Fibroblast of the conjunctiva (primary cell): Measurements from ENCODE around the gene ROBO2.

Source experiments
- DNase-seq: peaks from one replicate; pipeline ENCODE4 v3.0.0-alpha.2; 2010; ENCODE audit warnings: low read depth

ROBO2 gene

GRCh38 chr3:77122652-77123051 is 82.8 kb downstream of the ROBO2 start:
- no peak for DNase-seq

- no peak for DNase-seq
Observed at GRCh38 chr3:77125966-77126365, 86.1 kb downstream of the ROBO2 start.

GRCh38 chr3:77134769-77135168 is 94.9 kb downstream of the ROBO2 start:
- DNase-seq: no peak

- DNase-seq: no peak
Observed at GRCh38 chr3:77137559-77137958, 97.7 kb downstream of the ROBO2 start.

GRCh38 chr3:77139624-77140023 is 99.7 kb downstream of the ROBO2 start:
- no peak for DNase-seq

GRCh38 chr3:77141423-77141822 is 101.5 kb downstream of the ROBO2 start:
- DNase-seq: no peak

- DNase-seq: no peak
Observed at GRCh38 chr3:77142578-77142977, 102.7 kb downstream of the ROBO2 start.

- no peak for DNase-seq
Observed at GRCh38 chr3:77146004-77146403, 106.1 kb downstream of the ROBO2 start.

- no peak for DNase-seq
Observed at GRCh38 chr3:77147836-77148578, 108.1 kb downstream of the ROBO2 start.

GRCh38 chr3:77149382-77149781 is 109.5 kb downstream of the ROBO2 start:
- no peak for DNase-seq

- no peak for DNase-seq
Observed at GRCh38 chr3:77150028-77150427, 110.1 kb downstream of the ROBO2 start.

GRCh38 chr3:77150759-77151158 is 110.9 kb downstream of the ROBO2 start:
- DNase-seq: no peak

- no peak for DNase-seq
Observed at GRCh38 chr3:77158730-77159581, 119.1 kb downstream of the ROBO2 start.

GRCh38 chr3:77160931-77161497 is 121.1 kb downstream of the ROBO2 start:
- DNase-seq: no peak

GRCh38 chr3:77169823-77170222 is 129.9 kb downstream of the ROBO2 start:
- DNase-seq: no peak

GRCh38 chr3:77171026-77171425 is 131.1 kb downstream of the ROBO2 start:
- no peak for DNase-seq

- no peak for DNase-seq
Observed at GRCh38 chr3:77179762-77180161, 139.9 kb downstream of the ROBO2 start.

GRCh38 chr3:77182341-77182740 is 142.4 kb downstream of the ROBO2 start:
- DNase-seq: no peak

- no peak for DNase-seq
Observed at GRCh38 chr3:77186319-77186718, 146.4 kb downstream of the ROBO2 start.

GRCh38 chr3:77186728-77187127 is 146.8 kb downstream of the ROBO2 start:
- no peak for DNase-seq

GRCh38 chr3:77188210-77188609 is 148.3 kb downstream of the ROBO2 start:
- DNase-seq: no peak

- no peak for DNase-seq
Observed at GRCh38 chr3:77189258-77189657, 149.4 kb downstream of the ROBO2 start.

- no peak for DNase-seq
Observed at GRCh38 chr3:77189684-77190083, 149.8 kb downstream of the ROBO2 start.
